Parathyroid adenoma (tissue), 2 donors: Measurements from ENCODE around the gene SYNM.
A peak's percentile ranks its signal among the peaks of the same experiment; 100 is the strongest.

Source experiments
- H2AFZ ChIP-seq: fragments of 300-600 bp; sonication (generic); one replicate; pipeline ENCODE4 v1.7.0; 2017; ENCODE audit warnings: antibody characterized with exemption, mild to moderate bottlenecking
- H3K27ac ChIP-seq: fragments of 300-600 bp; sonication (generic); one replicate; pipeline ENCODE4 v1.7.0; 2017
- H3K27me3 ChIP-seq: fragments of 300-600 bp; sonication (generic); one replicate; pipeline ENCODE4 v1.7.0; 2017; ENCODE audit warnings: low read length; ENCODE audit not compliant: control insufficient read depth, insufficient read depth
- H3K36me3 ChIP-seq: fragments of 300-600 bp; sonication (generic); one replicate; pipeline ENCODE4 v1.7.0; 2017; ENCODE audit warnings: low read length; ENCODE audit not compliant: control insufficient read depth, insufficient read depth
- H3K4me1 ChIP-seq: fragments of 300-600 bp; sonication (generic); one replicate; pipeline ENCODE4 v1.7.0; 2017; ENCODE audit warnings: control low read depth
- H3K4me2 ChIP-seq: fragments of 300-600 bp; sonication (generic); one replicate; pipeline ENCODE4 v1.7.0; 2017; ENCODE audit warnings: low read length
- H3K4me3 ChIP-seq: fragments of 300-600 bp; sonication (generic); one replicate; pipeline ENCODE4 v1.7.0; 2017; ENCODE audit warnings: low read depth, low read length
- H3K79me2 ChIP-seq: fragments of 300-600 bp; sonication (generic); one replicate; pipeline ENCODE4 v1.7.0; 2017; ENCODE audit warnings: control low read depth
- H3K9ac ChIP-seq: fragments of 300-600 bp; sonication (generic); one replicate; pipeline ENCODE4 v1.7.0; 2017; ENCODE audit warnings: mild to moderate bottlenecking
- H3K9me3 ChIP-seq: fragments of 300-600 bp; sonication (generic); one replicate; pipeline ENCODE4 v1.7.0; 2017; ENCODE audit warnings: low read length; ENCODE audit not compliant: control insufficient read depth
- TF ChIP-seq, protein P1 (sequence below): fragments of 300-600 bp; sonication (generic); IDR thresholded peaks from one replicate; pipeline ENCODE4 v1.7.0; 2017; ENCODE audit warnings: antibody characterized with exemption, mild to moderate bottlenecking
- donor health status: primary hyperparathyroidism.

Gene SYNM

DNA sequence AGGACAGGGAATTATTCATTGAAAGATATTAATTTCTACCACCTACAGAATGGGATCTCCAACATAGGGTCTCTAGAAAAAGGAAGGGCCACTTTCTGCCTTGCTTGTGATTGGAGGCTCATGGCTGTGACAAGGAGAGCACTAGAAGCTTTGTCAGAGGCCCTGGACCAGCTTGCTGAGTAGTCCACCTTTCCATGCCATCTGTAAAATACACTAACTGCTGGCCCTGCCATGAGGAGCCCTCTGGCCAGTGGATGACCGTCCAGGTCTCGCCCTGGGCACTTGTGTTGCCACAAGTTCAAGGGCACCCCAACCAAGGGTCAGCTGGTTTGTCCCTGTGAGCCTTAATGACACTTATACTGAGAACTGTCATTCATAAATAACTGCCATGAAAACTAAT is 1.6 kb upstream of the SYNM start:
- Histone ChIP-seq H3K36me3 (no peaks in the 10 kb centered on the region), H3K27ac (no peak overlapping the region), H3K9me3 (no peaks in the 10 kb centered on the region), H3K9ac (no peak overlapping the region), H3K27me3 (no peaks in the 10 kb centered on the region), H3K4me1 (peaks cover 2% of the 10 kb centered on the region), H3K4me3 (no peak overlapping the region), H3K4me2 (no peak overlapping the region), H3K79me2 (peaks cover 2% of the 10 kb centered on the region), H2AFZ (no peak overlapping the region)
- TF ChIP-seq, protein P1, sequence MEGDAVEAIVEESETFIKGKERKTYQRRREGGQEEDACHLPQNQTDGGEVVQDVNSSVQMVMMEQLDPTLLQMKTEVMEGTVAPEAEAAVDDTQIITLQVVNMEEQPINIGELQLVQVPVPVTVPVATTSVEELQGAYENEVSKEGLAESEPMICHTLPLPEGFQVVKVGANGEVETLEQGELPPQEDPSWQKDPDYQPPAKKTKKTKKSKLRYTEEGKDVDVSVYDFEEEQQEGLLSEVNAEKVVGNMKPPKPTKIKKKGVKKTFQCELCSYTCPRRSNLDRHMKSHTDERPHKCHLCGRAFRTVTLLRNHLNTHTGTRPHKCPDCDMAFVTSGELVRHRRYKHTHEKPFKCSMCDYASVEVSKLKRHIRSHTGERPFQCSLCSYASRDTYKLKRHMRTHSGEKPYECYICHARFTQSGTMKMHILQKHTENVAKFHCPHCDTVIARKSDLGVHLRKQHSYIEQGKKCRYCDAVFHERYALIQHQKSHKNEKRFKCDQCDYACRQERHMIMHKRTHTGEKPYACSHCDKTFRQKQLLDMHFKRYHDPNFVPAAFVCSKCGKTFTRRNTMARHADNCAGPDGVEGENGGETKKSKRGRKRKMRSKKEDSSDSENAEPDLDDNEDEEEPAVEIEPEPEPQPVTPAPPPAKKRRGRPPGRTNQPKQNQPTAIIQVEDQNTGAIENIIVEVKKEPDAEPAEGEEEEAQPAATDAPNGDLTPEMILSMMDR = no peak

DNA sequence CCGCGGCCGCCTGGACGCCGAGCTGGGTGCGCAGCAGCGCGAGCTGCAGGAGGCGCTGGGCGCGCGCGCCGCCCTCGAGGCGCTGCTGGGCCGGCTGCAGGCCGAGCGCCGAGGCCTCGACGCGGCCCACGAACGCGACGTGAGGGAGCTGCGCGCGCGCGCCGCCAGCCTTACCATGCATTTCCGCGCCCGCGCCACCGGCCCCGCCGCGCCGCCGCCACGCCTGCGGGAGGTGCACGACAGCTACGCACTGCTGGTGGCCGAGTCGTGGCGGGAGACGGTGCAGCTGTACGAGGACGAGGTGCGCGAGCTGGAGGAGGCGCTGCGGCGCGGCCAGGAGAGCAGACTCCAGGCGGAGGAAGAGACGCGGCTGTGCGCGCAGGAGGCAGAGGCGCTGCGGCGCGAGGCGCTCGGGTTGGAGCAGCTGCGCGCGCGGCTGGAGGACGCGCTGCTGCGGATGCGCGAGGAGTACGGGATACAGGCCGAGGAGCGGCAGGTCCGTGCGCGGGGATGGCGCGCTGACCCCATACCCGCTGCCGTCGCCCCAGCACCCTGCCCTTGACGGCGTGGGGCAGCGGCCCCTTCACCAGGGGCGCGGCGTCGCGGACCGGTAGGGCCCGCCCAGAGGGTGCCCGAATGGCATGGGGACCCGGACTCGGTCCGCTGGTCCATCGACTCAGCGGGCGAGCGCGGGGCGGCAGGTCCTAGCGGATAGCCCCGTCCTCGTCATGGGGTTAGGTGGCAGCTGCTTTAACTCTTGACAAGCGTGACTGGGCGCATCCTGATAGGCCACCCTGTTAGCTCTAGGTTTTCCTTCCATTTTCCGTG is 848 bp downstream of the SYNM start:
- Histone ChIP-seq H3K4me1 (peaks cover 2% of the 10 kb centered on the region), H3K4me3 (peak overlapping the region; percentile 58), H3K9ac (no peak overlapping the region)

DNA sequence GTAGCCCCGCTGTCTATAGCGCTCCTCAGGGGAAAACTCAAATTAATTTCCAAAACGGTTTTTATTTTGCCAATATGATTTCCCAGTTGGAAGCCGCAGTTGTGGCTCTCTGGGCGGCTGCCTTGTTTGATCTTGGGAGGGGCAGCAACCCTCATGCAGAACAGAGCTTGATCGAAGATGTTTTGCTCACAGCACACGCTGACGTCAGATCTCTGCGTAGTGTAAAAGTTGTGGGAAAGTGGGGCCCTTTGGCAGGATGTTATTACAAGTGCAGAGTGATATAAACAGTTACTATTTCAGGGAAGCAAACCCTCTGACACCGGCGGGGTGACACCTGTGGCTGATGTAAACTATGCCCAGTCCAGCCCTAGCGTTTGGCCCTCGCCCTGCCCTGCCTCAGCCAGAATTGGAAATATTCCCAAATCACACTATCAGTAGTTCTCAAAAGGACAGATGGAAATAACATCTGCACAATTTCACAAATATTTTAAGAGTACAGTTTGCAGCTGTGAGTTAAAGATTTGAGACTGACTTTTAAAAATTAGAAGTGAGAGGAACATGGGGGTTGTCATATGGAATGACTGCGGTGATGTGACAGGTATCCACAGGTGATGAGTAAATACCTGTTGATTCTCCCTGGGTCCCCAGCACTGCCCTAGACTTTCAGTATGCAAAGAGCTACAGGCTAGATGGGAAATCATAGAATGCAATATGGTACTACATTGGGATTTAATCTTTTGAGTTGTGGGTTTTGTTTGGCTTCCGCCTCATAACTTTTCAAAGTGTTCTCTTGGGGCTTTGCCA is 1.7 kb downstream of the SYNM start:
- Histone ChIP-seq H3K9me3 (no peaks in the 10 kb centered on the region), H2AFZ (peak overlapping the region; percentile 62), H3K36me3 (no peaks in the 10 kb centered on the region), H3K4me3 (peak overlapping the region; percentile 58), H3K79me2 (peaks cover 9% of the 10 kb centered on the region), H3K27ac (no peak overlapping the region), H3K4me2 (peak overlapping the region; percentile 73), H3K9ac (no peak overlapping the region), H3K4me1 (peaks cover 2% of the 10 kb centered on the region), H3K27me3 (no peaks in the 10 kb centered on the region)
- TF ChIP-seq, protein P1 = no peak

More for the DNA sequence above, 848 bp downstream of the SYNM start:
- Histone ChIP-seq H3K27me3 (no peaks in the 10 kb centered on the region), H3K27ac (peak overlapping the region; percentile 11), H3K4me2 (peak overlapping the region; percentile 73), H3K79me2 (peaks cover 9% of the 10 kb centered on the region), H2AFZ (peak overlapping the region; percentile 62), H3K9me3 (no peaks in the 10 kb centered on the region), H3K36me3 (no peaks in the 10 kb centered on the region)
- TF ChIP-seq, protein P1 = no peak

DNA sequence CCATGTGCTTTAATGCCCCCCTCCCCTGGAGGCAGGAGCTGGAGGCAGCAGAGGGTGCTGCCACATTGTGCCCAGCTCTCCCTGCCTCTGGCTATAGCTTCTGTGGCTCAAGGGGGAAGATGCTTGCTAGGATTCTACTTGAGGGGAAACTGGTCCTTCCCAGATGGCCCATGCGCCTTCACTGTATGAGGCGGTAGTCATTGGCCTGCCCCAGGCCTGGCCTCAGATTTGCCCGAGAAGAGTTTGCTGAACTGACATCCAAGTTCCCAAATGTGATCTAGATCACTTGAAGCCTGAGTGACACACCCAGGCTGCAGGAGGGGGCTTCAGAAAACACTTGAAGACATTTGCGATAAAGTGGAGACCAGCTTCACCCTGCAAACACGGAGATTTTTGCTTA is 4.1 kb downstream of the SYNM start:
- Histone ChIP-seq H3K4me2 (no peak overlapping the region), H3K4me1 (peaks cover 2% of the 10 kb centered on the region), H3K9ac (no peak overlapping the region), H3K9me3 (no peaks in the 10 kb centered on the region), H3K4me3 (no peak overlapping the region), H3K79me2 (peaks cover 9% of the 10 kb centered on the region), H3K27me3 (no peaks in the 10 kb centered on the region), H2AFZ (no peak overlapping the region), H3K36me3 (no peaks in the 10 kb centered on the region), H3K27ac (no peak overlapping the region)
- TF ChIP-seq, protein P1 = no peak
